ENCODE results near the gene IL17D.

- no peak for TF ChIP-seq CTCF (IDR thresholded peaks at IDR 0.05)
- no peak for TF ChIP-seq POLR2A (IDR thresholded peaks at IDR 0.05)
- no peak for TF ChIP-seq EP300 (IDR thresholded peaks at IDR 0.05)
Measured at GRCh38 chr13:20708216-20708615, 4.7 kb downstream of the IL17D start.

Data from tibial nerve (tissue), 4 donors.